HG02852 (cell line): ENCODE results near the gene MMAB.

Source experiments
- ATAC-seq: cut with Tn5 transposase; IDR thresholded peaks from one replicate; pipeline ENCODE4 v1.9.1; 2021; ENCODE audit warnings: mild to moderate bottlenecking, moderate library complexity; ENCODE audit not compliant: unreplicated experiment

The MMAB gene

GRCh38 chr12:109518820-109519665, 54.3 kb downstream of the MMAB start:
- no peak for ATAC-seq

GRCh38 chr12:109517619-109518018, 55.7 kb downstream of the MMAB start:
- no peak for ATAC-seq

GRCh38 chr12:109513977-109514376, 59.3 kb downstream of the MMAB start:
- no peak for ATAC-seq

GRCh38 chr12:109513051-109513450, 60.3 kb downstream of the MMAB start:
- no peak for ATAC-seq

GRCh38 chr12:109512608-109513007, 60.7 kb downstream of the MMAB start:
- no peak for ATAC-seq

GRCh38 chr12:109510196-109510595, 63.1 kb downstream of the MMAB start:
- no peak for ATAC-seq

- no peak for ATAC-seq
Measured at GRCh38 chr12:109504068-109504467, 69.2 kb downstream of the MMAB start.
